Measurements from ENCODE around the gene MOB3A. TPM values are rescaled to one million over a fixed set of nuclear protein-coding genes. Genes with fewer than 3 reads are reported as not detected.
A peak's percentile ranks its signal among the peaks of the same experiment; 100 is the strongest.

MOB3A gene
- total and polyA plus RNA-seq, 2 experiments from 2014 or later = 2.9 to 5.9 TPM

DNA sequence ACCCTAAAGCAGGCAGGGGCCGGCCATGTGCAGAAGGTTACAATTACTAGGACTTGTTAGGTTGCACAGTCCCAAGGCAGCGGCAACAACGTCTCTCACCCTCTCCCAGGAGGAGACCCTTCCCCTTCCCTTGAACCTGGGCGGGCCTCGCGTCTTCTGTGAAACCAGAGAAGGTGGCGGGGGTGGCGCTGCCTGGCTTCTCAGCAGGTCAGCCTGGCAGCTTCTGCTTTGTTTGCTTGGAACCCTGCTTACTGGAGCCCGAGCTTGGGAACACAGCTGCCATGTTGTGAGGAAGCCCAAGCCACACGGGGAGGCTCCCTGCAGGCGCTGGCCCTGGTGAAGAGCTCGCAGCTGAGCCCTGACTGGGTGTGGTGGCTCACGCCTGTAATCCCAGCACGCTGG lies 60.5 kb downstream of the MOB3A start:
- Histone ChIP-seq H3K4me3 (peak overlapping the region; percentile 35; the same call in 1 of the 2 replicates), H3K27me3 (ENCODE audit: insufficient read depth) (no peaks in the 10 kb centered on the region), H3K36me3 (ENCODE audit: insufficient read depth) (peaks cover 2% of the 10 kb centered on the region; the same call in 1 of the 2 replicates), H3K4me2 (peak overlapping the region; percentile 66), H4K20me1 (replicated peaks; ENCODE audit: insufficient read depth) (peaks cover 6% of the 10 kb centered on the region), H3K4me1 (ENCODE audit: insufficient read depth) (no peaks in the 10 kb centered on the region; the same call in 1 of the 2 replicates), H3F3A (replicated peaks; ENCODE audit: low read depth) (peaks cover 17% of the 10 kb centered on the region), H3K79me2 (replicated peaks; ENCODE audit: insufficient read depth) (no peaks in the 10 kb centered on the region), H2AFZ (no peak overlapping the region), H3K9me2 (ENCODE audit: insufficient read depth) (no peaks in the 10 kb centered on the region), H3K27ac (ENCODE audit: low read depth) (peak overlapping the region; percentile 91)
- H3K4me1 Mint-ChIP-seq = peaks cover 18% of the 10 kb centered on the region
- TF ChIP-seq ZNF114 (CRISPR knock-in tag; IDR thresholded peaks at IDR 0.05) (no peak), NANOG (IDR thresholded peaks at IDR 0.05; ENCODE audit: borderline replicate concordance) (no peak), ZNF331 (CRISPR knock-in tag; IDR thresholded peaks at IDR 0.05; ENCODE audit: low read depth) (no peak), POLR2AphosphoS5 (IDR thresholded peaks at IDR 0.05; ENCODE audit: low read depth) (no peak), EZH2 (IDR thresholded peaks at IDR 0.05; ENCODE audit: low read depth, unreplicated experiment) (no peak)
- TF ChIP-seq, protein P1, sequence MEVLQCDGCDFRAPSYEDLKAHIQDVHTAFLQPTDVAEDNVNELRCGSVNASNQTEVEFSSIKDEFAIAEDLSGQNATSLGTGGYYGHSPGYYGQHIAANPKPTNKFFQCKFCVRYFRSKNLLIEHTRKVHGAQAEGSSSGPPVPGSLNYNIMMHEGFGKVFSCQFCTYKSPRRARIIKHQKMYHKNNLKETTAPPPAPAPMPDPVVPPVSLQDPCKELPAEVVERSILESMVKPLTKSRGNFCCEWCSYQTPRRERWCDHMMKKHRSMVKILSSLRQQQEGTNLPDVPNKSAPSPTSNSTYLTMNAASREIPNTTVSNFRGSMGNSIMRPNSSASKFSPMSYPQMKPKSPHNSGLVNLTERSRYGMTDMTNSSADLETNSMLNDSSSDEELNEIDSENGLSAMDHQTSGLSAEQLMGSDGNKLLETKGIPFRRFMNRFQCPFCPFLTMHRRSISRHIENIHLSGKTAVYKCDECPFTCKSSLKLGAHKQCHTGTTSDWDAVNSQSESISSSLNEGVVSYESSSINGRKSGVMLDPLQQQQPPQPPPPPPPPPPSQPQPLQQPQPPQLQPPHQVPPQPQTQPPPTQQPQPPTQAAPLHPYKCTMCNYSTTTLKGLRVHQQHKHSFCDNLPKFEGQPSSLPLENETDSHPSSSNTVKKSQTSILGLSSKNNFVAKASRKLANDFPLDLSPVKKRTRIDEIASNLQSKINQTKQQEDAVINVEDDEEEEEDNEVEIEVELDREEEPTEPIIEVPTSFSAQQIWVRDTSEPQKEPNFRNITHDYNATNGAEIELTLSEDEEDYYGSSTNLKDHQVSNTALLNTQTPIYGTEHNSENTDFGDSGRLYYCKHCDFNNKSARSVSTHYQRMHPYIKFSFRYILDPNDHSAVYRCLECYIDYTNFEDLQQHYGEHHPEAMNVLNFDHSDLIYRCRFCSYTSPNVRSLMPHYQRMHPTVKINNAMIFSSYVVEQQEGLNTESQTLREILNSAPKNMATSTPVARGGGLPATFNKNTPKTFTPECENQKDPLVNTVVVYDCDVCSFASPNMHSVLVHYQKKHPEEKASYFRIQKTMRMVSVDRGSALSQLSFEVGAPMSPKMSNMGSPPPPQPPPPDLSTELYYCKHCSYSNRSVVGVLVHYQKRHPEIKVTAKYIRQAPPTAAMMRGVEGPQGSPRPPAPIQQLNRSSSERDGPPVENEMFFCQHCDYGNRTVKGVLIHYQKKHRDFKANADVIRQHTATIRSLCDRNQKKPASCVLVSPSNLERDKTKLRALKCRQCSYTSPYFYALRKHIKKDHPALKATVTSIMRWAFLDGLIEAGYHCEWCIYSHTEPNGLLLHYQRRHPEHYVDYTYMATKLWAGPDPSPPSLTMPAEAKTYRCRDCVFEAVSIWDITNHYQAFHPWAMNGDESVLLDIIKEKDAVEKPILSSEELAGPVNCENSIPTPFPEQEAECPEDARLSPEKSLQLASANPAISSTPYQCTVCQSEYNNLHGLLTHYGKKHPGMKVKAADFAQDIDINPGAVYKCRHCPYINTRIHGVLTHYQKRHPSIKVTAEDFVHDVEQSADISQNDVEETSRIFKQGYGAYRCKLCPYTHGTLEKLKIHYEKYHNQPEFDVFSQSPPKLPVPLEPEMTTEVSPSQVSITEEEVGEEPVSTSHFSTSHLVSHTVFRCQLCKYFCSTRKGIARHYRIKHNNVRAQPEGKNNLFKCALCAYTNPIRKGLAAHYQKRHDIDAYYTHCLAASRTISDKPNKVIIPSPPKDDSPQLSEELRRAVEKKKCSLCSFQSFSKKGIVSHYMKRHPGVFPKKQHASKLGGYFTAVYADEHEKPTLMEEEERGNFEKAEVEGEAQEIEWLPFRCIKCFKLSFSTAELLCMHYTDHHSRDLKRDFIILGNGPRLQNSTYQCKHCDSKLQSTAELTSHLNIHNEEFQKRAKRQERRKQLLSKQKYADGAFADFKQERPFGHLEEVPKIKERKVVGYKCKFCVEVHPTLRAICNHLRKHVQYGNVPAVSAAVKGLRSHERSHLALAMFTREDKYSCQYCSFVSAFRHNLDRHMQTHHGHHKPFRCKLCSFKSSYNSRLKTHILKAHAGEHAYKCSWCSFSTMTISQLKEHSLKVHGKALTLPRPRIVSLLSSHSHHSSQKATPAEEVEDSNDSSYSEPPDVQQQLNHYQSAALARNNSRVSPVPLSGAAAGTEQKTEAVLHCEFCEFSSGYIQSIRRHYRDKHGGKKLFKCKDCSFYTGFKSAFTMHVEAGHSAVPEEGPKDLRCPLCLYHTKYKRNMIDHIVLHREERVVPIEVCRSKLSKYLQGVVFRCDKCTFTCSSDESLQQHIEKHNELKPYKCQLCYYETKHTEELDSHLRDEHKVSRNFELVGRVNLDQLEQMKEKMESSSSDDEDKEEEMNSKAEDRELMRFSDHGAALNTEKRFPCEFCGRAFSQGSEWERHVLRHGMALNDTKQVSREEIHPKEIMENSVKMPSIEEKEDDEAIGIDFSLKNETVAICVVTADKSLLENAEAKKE (CRISPR knock-in tag; IDR thresholded peaks at IDR 0.05) = no peak
- TF ChIP-seq, protein P2, sequence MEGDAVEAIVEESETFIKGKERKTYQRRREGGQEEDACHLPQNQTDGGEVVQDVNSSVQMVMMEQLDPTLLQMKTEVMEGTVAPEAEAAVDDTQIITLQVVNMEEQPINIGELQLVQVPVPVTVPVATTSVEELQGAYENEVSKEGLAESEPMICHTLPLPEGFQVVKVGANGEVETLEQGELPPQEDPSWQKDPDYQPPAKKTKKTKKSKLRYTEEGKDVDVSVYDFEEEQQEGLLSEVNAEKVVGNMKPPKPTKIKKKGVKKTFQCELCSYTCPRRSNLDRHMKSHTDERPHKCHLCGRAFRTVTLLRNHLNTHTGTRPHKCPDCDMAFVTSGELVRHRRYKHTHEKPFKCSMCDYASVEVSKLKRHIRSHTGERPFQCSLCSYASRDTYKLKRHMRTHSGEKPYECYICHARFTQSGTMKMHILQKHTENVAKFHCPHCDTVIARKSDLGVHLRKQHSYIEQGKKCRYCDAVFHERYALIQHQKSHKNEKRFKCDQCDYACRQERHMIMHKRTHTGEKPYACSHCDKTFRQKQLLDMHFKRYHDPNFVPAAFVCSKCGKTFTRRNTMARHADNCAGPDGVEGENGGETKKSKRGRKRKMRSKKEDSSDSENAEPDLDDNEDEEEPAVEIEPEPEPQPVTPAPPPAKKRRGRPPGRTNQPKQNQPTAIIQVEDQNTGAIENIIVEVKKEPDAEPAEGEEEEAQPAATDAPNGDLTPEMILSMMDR (conservative IDR thresholded peaks at IDR 0.05; ENCODE audit: low read depth in 2 of 2) = no peak
- TF ChIP-seq, protein P3, sequence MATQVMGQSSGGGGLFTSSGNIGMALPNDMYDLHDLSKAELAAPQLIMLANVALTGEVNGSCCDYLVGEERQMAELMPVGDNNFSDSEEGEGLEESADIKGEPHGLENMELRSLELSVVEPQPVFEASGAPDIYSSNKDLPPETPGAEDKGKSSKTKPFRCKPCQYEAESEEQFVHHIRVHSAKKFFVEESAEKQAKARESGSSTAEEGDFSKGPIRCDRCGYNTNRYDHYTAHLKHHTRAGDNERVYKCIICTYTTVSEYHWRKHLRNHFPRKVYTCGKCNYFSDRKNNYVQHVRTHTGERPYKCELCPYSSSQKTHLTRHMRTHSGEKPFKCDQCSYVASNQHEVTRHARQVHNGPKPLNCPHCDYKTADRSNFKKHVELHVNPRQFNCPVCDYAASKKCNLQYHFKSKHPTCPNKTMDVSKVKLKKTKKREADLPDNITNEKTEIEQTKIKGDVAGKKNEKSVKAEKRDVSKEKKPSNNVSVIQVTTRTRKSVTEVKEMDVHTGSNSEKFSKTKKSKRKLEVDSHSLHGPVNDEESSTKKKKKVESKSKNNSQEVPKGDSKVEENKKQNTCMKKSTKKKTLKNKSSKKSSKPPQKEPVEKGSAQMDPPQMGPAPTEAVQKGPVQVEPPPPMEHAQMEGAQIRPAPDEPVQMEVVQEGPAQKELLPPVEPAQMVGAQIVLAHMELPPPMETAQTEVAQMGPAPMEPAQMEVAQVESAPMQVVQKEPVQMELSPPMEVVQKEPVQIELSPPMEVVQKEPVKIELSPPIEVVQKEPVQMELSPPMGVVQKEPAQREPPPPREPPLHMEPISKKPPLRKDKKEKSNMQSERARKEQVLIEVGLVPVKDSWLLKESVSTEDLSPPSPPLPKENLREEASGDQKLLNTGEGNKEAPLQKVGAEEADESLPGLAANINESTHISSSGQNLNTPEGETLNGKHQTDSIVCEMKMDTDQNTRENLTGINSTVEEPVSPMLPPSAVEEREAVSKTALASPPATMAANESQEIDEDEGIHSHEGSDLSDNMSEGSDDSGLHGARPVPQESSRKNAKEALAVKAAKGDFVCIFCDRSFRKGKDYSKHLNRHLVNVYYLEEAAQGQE (IDR thresholded peaks at IDR 0.05; ENCODE audit: unreplicated experiment) = no peak
- H3K27ac Mint-ChIP-seq = peak overlapping the region; percentile 84; the same call in 1 of the 2 replicates
- H3K36me3 Mint-ChIP-seq (ENCODE audit: low read depth) = peaks cover 13% of the 10 kb centered on the region; the same call in 2 of the 3 replicates
- H3K27me3 Mint-ChIP-seq (ENCODE audit: insufficient read depth, low read depth, poor library complexity) = peaks cover 19% of the 10 kb centered on the region
- DNase-seq (ENCODE audit: low spot score) (peak; percentile 73), ATAC-seq (peak; percentile 19)
- peaks cover 10% of the 10 kb centered on the region; the same call in 2 of the 3 replicates for H3K9me3 Mint-ChIP-seq
- no peak overlapping the region for H3K4me3 Mint-ChIP-seq
